Upper lobe of left lung (tissue), 4 donors: Measurements from ENCODE around the gene VPS11.
"Not testable (repeated sequence)": the region's sequence is repeated elsewhere in the genome, so short reads cannot be mapped to it uniquely, and the experiment has no call there.

ENCODE experiments used
- CTCF ChIP-seq, 6 experiments: fragments of 450-650 bp in 4 of 6; fragments of 200-600 bp in 2 of 6; sonication (generic) in 2 of 6; IDR thresholded peaks; one replicate each; pipeline ENCODE4 v1.5.1; 2016 to 2019; ENCODE audit warnings: antibody characterized with exemption in 6 of 6
- EP300 ChIP-seq, 4 donors: sonication (generic); formaldehyde crosslinking; IDR thresholded peaks; one replicate each; pipeline ENCODE4 v1.5.1; 2017; ENCODE audit warnings: antibody characterized with exemption in 4 of 4, control low read depth in 2 of 4
- POLR2A ChIP-seq, 4 donors: fragments of 450-650 bp; IDR thresholded peaks; one replicate each; pipeline ENCODE4 v1.5.1; 2016 to 2017; ENCODE audit warnings: antibody characterized with exemption in 4 of 4, mild to moderate bottlenecking in 2 of 4
- POLR2AphosphoS5 ChIP-seq, 2 donors: sonication (generic); formaldehyde crosslinking; IDR thresholded peaks; one replicate each; pipeline ENCODE4 v1.5.1; 2017; ENCODE audit warnings: antibody characterized with exemption in 2 of 2

GRCh38 chr11:119033421-119033820, 34.2 kb upstream of the VPS11 start:
- TF ChIP-seq CTCF, POLR2AphosphoS5, POLR2A, EP300 (IDR thresholded peaks at IDR 0.05): not testable (repeated sequence)
